Hepatocyte (in vitro differentiated cells): ENCODE results near the gene RNF151. TPM values are rescaled to one million over a fixed set of nuclear protein-coding genes. Genes with fewer than 3 reads are reported as not detected.

ENCODE experiments used
- DNase-seq: peaks from one replicate; pipeline ENCODE4 v3.0.0-alpha.2; 2016; ENCODE audit warnings: low spot score
- H2AFZ ChIP-seq: fragments of 200-600 bp; sonication (generic); 2 replicates; pipeline ENCODE4 v1.6.0; 2016; ENCODE audit warnings: antibody characterized with exemption, mild to moderate bottlenecking
- H3K27ac ChIP-seq: fragments of 200-600 bp; sonication (generic); 2 replicates; pipeline ENCODE4 v1.5.1; 2016; ENCODE audit warnings: mild to moderate bottlenecking
- H3K27me3 ChIP-seq: fragments of 200-600 bp; sonication (generic); 2 replicates; pipeline ENCODE4 v1.6.1; 2016
- H3K36me3 ChIP-seq: fragments of 200-600 bp; sonication (generic); replicated peaks from 2 replicates; pipeline ENCODE4 v1.5.1; 2016; ENCODE audit warnings: low read depth; ENCODE audit not compliant: insufficient read depth
- H3K4me1 ChIP-seq: fragments of 200-600 bp; sonication (generic); 2 replicates; pipeline ENCODE4 v1.5.1; 2016; ENCODE audit warnings: mild to moderate bottlenecking, moderate library complexity; ENCODE audit not compliant: insufficient read depth
- H3K4me2 ChIP-seq: fragments of 200-600 bp; sonication (generic); 2 replicates; pipeline ENCODE4 v1.6.0; 2016
- H3K4me3 ChIP-seq: fragments of 200-600 bp; sonication (generic); 2 replicates; pipeline ENCODE4 v1.5.1; 2016; ENCODE audit warnings: mild to moderate bottlenecking
- H3K79me2 ChIP-seq: fragments of 200-600 bp; sonication (generic); 2 replicates; pipeline ENCODE4 v1.6.0; 2017; ENCODE audit warnings: mild to moderate bottlenecking
- H3K9me2 ChIP-seq: fragments of 200-600 bp; sonication (generic); replicated peaks from 2 replicates; pipeline ENCODE4 v1.6.0; 2017; ENCODE audit warnings: mild to moderate bottlenecking; ENCODE audit not compliant: insufficient read depth
- H3K9me3 ChIP-seq: fragments of 200-600 bp; sonication (generic); 2 replicates; pipeline ENCODE4 v1.5.1; 2016; ENCODE audit warnings: low read depth, mild to moderate bottlenecking
- H4K20me1 ChIP-seq: fragments of 200-600 bp; sonication (generic); 2 replicates; pipeline ENCODE4 v1.6.0; 2016; ENCODE audit warnings: mild to moderate bottlenecking; ENCODE audit not compliant: insufficient read depth, poor library complexity, severe bottlenecking
- CTCF ChIP-seq: fragments of 200-600 bp; sonication (generic); IDR thresholded peaks from 2 replicates; pipeline ENCODE4 v1.5.1; 2016; ENCODE audit warnings: antibody characterized with exemption, mild to moderate bottlenecking; ENCODE audit not compliant: poor library complexity
- EZH2 ChIP-seq: fragments of 200-600 bp; sonication (generic); IDR thresholded peaks from 2 replicates; pipeline ENCODE4 v1.6.1; 2016; ENCODE audit warnings: antibody characterized with exemption, mild to moderate bottlenecking, borderline replicate concordance
- EZH2phosphoT487 ChIP-seq: fragments of 200-600 bp; sonication (generic); IDR thresholded peaks from one replicate; pipeline ENCODE4 v1.6.1; 2018; ENCODE audit warnings: antibody characterized with exemption, mild to moderate bottlenecking, low read depth, moderate library complexity; ENCODE audit not compliant: unreplicated experiment, severe bottlenecking
- WGBS: methylation state at CpG from one replicate; pipeline ENCODE4 v1.1.6; 2016; ENCODE audit warnings: low lambda C conversion rate; ENCODE audit errors: missing lambda C conversion rate; 5-methylcytosine and 5-hydroxymethylcytosine counted together
- polyA plus RNA-seq: library from polyadenylated mRNA; unstranded; fragments of >200 nt; fragmentation: Nextera tagmentation; extraction: Ambion mirVana; gene quantifications from 2 replicates; pipeline ENCODE4 v1.2.1, GENCODE V29; 2016
- total RNA-seq: library from RNA; depleted of rRNA; stranded (reverse); fragments of >200 nt; gene quantifications from 2 replicates; pipeline ENCODE4 v1.2.3, GENCODE V29; 2014

Gene RNF151
- total and polyA plus RNA-seq, 2 experiments from 2014 or later = not detected

- DNase-seq = no peak
- no peaks in the 10 kb centered on the region for H3K36me3 ChIP-seq
- no peaks in the 10 kb centered on the region for H3K79me2 ChIP-seq
- no peaks in the 10 kb centered on the region for H3K9me2 ChIP-seq
- H3K4me2 ChIP-seq = peak overlapping the region; percentile 99
- no peak for TF ChIP-seq EZH2phosphoT487
- no peak for TF ChIP-seq CTCF
- TF ChIP-seq EZH2 = no peak
- peak overlapping the region; percentile 56 for H3K27ac ChIP-seq
- H4K20me1 ChIP-seq = no peaks in the 10 kb centered on the region
- WGBS = 54% methylated on average over 5 of the region's 11 CpGs
- H3K9me3 ChIP-seq = no peaks in the 10 kb centered on the region
- H3K4me3 ChIP-seq = peak overlapping the region; percentile 77
- no peaks in the 10 kb centered on the region for H3K27me3 ChIP-seq
- peaks cover 3% of the 10 kb centered on the region for H3K4me1 ChIP-seq
- H2AFZ ChIP-seq = peak overlapping the region; percentile 99
Measured at GRCh38 chr16:1929105-1929504, 37.6 kb upstream of the RNF151 start.

DNA sequence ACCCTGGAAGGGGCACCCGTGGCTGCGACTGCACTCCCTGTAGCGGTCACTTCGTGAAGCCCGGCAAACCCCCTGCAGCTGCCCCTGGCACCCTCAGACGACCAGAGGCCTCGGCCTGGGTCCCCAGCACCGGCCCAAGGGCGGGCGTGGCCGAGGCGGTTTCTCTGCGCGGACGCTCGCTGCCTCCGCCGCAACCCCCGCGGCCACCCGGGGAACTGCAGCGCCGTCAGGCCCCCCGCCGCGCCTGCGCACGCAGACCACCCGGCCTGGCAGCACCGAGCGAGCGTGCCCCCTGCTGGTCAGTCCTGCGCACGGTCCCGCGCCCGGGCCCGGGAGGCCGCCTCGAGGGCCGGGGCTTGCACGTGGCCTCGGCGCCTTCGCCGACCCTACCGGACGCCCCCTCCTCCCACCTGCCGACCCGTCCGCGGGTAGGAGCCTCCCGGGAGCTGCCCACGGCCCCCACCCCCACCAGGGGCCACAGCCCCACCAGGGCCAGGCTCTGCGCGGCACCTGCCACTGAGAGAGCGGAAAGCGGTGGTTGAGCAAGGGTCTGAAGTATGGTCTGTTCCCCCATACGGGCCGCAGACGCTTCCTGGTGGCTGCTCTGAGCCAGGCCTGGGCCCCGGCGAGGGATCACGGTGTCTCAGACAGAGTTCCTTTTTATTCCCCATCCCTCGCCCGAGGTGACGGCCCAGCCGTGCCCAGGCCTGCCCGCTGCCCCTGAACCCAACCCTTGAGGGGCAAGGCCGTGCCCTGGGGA lies 36.9 kb upstream of the RNF151 start:
- peak overlapping the region; percentile 56 for H3K27ac ChIP-seq
- peak overlapping the region; percentile 77 for H3K4me3 ChIP-seq
- no peaks in the 10 kb centered on the region for H4K20me1 ChIP-seq
- H3K4me2 ChIP-seq = peak overlapping the region; percentile 99
- H3K79me2 ChIP-seq = no peaks in the 10 kb centered on the region
- no peaks in the 10 kb centered on the region for H3K27me3 ChIP-seq
- H3K4me1 ChIP-seq = no peaks in the 10 kb centered on the region
- no peaks in the 10 kb centered on the region for H3K36me3 ChIP-seq
- H3K9me2 ChIP-seq = no peaks in the 10 kb centered on the region
- H3K9me3 ChIP-seq = no peaks in the 10 kb centered on the region
- WGBS = 31% methylated on average over 33 of the region's 70 CpGs
- peak; percentile 86 for TF ChIP-seq CTCF
- TF ChIP-seq EZH2 = no peak
- peak overlapping the region; percentile 99 for H2AFZ ChIP-seq
- DNase-seq = peak; percentile 95

DNA sequence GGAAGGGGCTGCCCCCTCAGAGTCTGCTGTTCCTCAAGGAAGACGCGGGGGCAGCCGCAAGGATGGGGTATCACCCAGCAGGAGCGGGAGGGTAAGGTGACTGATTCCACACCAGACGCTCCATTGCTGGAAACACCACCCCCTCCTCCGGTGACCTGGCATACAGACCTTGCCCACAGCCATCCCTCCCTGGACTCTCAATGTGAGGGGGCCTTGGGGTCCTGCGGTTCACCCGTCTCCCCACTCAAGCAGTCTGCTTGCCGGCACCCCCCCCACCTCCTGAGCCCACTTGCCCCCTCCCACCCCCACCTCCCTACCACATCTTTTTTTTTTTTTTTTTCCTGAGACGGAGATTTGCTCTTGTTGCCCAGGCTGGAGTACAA lies 36.3 kb upstream of the RNF151 start:
- TF ChIP-seq EZH2 (no peak), EZH2phosphoT487 (no peak), CTCF (no peak)
- Histone ChIP-seq H3K9me2 (no peaks in the 10 kb centered on the region), H2AFZ (peak overlapping the region; percentile 76), H3K36me3 (no peaks in the 10 kb centered on the region), H3K4me2 (no peak overlapping the region), H4K20me1 (no peaks in the 10 kb centered on the region), H3K27me3 (no peaks in the 10 kb centered on the region), H3K4me3 (no peak overlapping the region), H3K9me3 (no peaks in the 10 kb centered on the region), H3K79me2 (no peaks in the 10 kb centered on the region), H3K4me1 (no peaks in the 10 kb centered on the region), H3K27ac (no peak overlapping the region)
- no peak for DNase-seq
- 94% methylated on average over 8 of the region's 10 CpGs for WGBS
